Measurements from ENCODE around the gene ABI1.

ABI1 gene

DNA sequence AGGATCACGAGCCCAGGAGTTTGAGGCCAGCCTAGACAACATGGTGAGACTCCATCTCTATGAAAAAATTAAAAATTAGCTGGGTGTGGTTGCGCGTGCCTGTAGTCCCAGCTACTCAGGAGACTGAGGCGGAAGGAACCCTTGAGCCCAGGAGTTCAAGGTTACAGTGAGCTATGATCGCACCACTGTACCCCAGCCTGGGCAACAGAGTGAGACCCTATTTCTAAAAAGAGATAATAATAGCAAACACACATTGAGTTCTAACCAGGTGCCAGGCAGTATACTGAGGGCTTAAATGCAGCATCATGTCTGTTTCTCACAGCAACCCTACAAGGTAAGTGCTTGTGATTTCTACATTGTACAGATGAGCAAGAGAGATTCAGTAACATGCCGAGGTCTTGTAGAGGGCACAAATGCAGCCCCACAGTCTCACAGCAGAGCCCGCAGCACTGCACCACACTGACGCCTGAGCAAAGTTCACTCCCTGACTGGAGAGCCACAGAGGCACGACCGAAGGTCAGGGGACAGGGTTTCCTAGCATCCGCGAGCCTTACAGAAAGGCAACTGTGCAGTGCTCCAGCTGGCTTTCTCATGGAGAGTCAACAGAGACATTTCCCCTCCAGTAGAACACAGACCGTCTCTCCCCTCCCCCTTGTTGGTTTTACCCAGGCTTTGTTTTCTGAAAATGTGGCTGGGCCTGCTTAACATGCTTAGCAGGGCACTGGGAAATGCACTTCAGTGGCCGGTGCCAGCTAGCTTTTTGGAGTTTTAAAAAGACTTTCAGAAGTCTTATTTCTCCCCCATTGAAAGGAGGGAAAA is 126.8 kb downstream of the ABI1 start:
- DNase-seq = no peak
- in situ Hi-C loops (cut with HindIII; ENCODE audit: low pct_ligation_motif_present, low pct_unique_long_range_greater_than_20kb, low sequenced_read_pairs) = no loop called here

DNA sequence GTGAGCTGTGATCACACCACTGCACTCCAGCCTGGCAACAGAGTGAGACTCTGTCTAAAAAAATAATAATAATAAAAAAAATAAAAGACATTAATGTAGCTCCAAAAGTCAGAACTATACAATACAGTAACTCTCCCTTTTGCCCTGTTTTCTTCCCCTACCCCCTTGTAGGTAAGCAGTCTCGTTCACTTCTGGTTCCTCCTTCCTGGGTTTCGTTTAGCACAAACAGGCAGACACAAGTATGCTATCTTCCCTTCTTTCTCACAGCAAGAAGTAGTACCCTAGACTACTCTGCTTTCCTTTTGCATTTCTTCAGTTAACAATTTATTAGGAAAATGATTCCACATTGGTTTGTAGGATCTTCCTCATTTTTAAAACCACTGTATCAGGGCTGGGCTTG is 130.2 kb downstream of the ABI1 start:
- no peak for DNase-seq
- in situ Hi-C loops (cut with HindIII; ENCODE audit: low pct_ligation_motif_present, low pct_unique_long_range_greater_than_20kb, low sequenced_read_pairs) = no loop called here

DNA sequence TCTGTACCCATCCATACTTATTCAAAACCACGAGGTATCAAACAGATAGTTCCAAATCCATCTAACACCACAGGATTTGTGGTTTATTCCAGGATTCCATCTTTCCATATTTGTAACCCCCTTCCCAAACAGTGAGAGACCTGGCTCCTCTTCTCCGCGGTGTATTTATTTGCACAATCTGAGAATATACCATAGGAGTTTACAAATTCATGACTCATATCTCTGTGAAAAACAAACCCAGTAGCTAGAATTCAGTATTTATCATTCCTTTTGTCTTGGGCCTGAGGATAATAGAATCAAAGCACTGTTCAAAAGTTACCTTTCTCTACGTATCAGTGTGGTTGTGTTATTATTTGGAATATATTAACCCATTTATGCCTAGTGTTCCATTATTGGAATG is 131.4 kb downstream of the ABI1 start:
- in situ Hi-C loops (cut with HindIII; ENCODE audit: low pct_ligation_motif_present, low pct_unique_long_range_greater_than_20kb, low sequenced_read_pairs) = no loop called here
- no peak for DNase-seq

DNA sequence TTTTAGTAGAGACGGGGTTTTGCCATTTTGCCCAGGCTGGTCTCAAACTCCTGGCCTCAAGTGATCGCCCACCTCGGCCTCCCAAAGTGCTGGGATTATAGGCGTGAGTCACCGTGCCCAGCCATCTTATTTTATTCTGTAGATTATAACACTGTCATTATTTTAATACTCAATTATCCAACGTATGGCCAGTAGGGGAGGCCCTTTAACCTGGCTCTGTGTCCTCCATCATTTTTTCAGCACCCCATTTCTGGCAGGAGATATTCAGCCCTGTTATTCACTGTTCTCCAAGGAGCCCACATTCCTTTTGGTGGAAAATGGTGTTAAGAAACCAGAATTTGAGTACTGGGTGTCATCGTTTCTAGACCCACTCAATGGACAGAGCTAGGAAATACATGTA is 131.8 kb downstream of the ABI1 start:
- in situ Hi-C loops (cut with HindIII; ENCODE audit: low pct_ligation_motif_present, low pct_unique_long_range_greater_than_20kb, low sequenced_read_pairs) = no loop called here
- no peak for DNase-seq

DNA sequence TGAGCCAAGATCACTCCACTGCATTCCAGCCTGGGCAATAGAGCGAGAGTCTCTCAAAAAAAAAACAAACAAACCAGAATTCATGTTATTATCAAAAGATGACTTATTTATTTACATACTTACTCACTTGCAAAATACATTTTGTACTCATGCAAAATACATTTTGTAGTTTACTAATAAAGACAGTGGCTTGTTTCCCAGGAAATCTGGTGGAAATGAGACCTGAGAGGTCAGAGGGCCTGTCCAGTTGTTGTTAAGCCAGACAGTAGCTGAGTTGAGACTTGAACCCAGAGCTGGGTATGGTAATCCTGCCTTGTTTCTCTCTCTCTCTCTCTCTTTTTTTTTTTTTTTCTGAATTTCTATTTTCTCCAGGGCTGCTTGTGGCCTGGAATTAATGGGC is 133.8 kb downstream of the ABI1 start:
- no peak for DNase-seq
- in situ Hi-C loops (cut with HindIII; ENCODE audit: low pct_ligation_motif_present, low pct_unique_long_range_greater_than_20kb, low sequenced_read_pairs) = no loop called here

DNA sequence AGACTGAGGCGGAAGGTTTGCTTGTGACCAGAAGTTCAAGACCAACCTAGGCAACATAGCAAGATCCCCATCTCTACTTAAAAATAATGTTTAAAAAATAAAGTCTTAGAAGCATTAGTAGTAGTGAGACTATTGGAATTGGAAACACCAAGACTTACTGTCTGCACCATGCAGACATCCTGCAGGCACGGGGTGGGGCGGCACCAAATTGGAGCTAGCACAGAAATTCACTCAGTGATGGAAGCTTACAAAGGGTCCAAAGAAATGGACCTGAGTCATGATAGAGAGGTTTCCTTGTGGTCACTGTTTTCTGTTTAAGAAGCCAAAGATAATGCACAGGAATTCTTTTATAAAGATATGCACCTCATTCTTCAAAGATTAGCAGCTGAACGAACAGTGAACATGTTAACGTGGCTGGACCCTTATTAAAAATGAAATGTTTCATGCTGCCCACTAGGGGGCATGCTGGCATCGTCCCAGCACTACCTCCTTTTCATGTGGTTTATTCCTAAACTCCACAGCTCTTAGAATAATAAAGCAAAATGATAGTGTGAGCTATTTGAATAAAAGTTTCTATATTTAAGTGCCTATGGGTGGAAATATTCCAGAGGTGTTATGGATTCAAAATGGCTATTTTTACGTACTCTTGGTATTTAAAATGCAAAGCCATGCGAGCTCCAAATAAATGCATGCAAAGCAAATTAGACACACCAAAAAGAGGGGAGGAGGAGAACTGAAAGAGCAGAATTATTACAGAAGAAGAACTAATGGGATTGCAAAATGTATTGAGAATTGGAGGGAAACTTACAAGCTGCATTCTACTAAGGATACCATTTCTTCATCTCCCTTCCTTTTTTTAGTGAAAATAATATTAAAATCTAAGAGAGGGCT is 134.7 kb downstream of the ABI1 start:
- DNase-seq = peak; percentile 49
- in situ Hi-C loops (cut with HindIII; ENCODE audit: low pct_ligation_motif_present, low pct_unique_long_range_greater_than_20kb, low sequenced_read_pairs) = no loop called here

DNA sequence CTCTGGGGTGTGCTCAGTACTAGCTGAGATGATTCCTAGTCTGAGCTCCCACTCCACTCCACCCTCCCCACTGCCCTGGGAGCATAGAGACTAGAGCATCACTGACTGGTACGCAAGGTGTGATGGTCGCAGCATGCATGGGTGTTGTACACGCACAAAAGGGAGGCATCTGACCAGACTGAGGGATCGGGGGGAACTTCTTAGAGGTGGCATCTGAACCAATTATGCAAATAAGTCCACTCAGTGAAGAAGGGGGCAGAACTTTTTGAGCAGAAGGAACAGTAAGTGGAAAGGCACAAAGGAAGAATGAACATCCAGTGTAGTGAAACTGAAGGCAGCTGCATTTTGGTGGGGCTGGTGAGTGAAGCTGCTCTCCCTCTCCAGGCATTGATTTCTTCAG is 137.7 kb downstream of the ABI1 start:
- in situ Hi-C loops (cut with HindIII; ENCODE audit: low pct_ligation_motif_present, low pct_unique_long_range_greater_than_20kb, low sequenced_read_pairs) = no loop called here
- no peak for DNase-seq

DNA sequence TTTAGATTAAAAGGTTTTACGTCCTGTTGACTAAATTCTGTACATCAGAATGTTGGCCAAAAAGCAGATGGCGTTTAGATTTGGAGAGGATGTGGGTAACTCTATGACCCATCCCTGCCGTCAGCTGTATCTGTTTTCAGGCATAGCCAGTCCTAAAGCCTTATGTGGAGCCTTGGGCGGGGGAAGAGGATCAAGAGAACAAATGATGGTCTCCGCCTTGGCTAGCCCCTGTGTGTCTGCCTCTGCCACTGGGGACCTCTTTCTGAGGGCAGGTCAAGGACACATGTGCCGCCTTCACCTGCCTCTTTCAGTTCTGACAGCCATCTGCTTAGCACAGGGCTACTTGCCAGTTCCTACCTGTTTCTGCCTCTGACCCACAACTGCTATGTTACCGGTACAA is 139.2 kb downstream of the ABI1 start:
- in situ Hi-C loops (cut with HindIII; ENCODE audit: low pct_ligation_motif_present, low pct_unique_long_range_greater_than_20kb, low sequenced_read_pairs) = no loop called here
- DNase-seq = no peak

DNA sequence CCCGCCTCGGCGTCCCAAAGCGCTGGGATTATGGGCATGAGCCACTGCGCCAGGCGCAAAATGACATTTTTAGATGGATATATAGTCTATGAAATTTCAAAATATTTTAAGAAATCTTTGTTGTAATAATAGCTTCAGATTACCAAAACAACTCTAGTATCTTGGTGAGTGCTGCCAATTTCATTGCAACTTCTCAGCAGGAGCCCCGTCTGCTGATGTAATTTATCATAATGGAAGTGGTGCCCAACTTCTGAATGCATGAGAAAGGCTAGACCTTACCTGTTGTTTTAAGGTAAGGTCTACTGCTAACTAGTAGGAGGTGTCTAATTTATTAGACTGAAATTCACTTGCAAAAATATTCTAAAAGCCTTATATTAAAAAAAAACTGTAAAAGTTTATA is 143.3 kb downstream of the ABI1 start:
- DNase-seq = no peak
- in situ Hi-C loops (cut with HindIII; ENCODE audit: low pct_ligation_motif_present, low pct_unique_long_range_greater_than_20kb, low sequenced_read_pairs) = no loop called here

DNA sequence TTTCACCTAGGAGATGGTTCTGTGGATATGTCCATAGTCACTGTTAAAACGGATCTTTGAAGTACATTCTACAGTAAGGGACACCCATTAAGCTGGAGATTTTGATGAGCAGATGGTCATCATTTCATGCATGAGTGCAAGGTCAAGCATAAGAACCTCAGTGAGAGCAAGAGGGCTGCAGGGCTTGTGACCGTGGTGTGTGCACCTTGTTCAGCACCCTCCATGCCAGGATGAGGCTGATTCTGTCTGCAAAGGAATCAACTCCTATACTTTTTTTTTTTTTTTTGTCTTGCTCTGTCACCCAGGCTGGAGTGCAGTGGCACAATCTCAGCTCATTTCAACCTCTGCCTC is 145.6 kb downstream of the ABI1 start:
- no peak for DNase-seq
- in situ Hi-C loops (cut with HindIII; ENCODE audit: low pct_ligation_motif_present, low pct_unique_long_range_greater_than_20kb, low sequenced_read_pairs) = no loop called here

DNA sequence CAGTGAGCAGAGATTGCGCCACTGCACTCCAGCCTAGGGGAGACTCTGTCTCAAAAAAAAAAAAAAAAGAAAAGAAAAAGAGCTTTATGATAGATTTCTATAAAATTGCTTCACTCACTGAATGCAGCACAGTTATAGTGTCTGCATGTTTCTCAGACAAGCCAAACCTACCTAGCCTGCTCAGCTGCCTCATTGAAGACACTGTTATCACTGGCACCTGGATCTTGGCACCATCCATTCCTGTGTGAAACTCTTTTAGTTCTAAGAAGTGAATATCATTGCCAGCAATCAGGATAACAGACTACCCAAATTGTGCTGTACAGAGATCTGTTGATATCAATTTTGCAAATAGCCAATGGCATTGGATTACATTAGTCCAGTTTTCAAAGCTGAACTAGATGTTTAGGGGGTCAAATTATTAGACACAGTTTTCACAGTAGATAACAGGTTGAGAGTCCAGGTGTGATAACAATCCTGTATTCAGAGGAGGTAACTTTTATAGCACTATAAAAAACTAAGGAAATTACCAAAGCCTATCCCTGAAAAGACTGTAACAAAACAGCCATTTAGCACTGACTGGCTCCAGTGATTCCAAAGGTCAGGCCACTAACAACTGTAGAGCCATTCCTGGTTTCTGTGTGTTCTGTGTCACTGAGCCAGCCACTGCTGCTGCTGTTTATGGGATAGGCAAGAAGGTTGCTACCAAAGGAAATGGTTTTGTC is 146.2 kb downstream of the ABI1 start:
- no peak for DNase-seq
- in situ Hi-C loops (cut with HindIII; ENCODE audit: low pct_ligation_motif_present, low pct_unique_long_range_greater_than_20kb, low sequenced_read_pairs) = no loop called here

DNA sequence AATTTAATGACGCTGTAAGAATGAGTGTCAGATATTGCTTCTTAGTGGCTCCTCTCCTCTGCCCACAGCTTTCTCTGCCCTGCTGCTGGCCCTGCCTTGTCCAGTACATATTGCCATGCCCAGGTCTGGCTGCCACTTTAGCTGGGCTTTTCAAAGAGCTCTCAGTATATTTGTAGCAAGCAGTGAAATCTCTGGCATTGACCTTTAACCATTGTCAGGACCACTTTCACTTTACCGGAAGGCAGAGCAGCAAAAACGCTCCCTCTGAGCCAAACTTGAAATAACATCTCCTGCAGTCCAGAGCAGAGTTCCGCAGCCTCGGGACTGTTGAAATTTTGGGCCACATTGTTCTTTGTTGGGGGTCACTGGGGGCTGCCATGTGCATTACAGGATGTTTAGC is 149.4 kb downstream of the ABI1 start:
- in situ Hi-C loops (cut with HindIII; ENCODE audit: low pct_ligation_motif_present, low pct_unique_long_range_greater_than_20kb, low sequenced_read_pairs) = no loop called here

DNA sequence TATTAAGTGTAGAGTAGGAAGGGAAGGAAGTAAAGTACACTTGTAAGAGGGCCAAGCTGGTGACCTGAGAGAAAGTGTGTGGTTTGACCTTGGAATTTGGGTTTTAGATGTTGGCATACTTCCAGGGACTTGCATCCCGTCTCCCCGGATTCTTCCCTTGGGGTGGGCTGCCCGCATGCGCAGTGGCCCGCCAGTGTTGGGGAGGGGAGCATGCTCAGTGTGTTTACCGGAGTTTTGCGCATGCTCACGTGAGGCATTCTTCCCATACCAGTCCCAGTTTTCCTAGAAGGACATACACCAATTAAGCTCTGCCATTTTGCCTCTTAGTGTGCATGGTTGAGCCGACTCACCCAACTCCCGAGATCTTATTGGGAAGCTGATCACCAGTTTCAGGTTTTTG is 153.8 kb downstream of the ABI1 start:
- no peak for DNase-seq
- in situ Hi-C loops (cut with HindIII; ENCODE audit: low pct_ligation_motif_present, low pct_unique_long_range_greater_than_20kb, low sequenced_read_pairs) = no loop called here

More for the DNA sequence above, 149.4 kb downstream of the ABI1 start:
- DNase-seq = no peak

DNA sequence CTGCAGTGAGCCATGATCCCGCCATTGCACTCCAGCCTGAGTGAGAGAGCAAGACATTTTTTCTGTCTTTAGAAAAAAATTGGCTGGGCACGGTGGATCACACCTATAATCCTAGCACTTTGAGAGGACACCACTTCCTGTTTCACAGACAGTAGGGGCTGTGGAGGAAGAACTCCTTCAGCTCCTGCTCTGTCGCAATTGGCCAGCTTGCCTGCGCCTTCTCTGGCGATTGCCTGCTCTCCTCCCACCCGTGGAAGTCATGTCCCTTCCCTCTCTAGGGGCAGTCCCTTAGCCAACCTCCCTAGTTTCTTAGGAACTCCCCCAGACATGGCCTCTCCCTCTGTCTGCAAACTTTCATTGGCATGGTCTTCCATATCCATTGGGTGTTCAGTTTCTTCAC is 154.6 kb downstream of the ABI1 start:
- DNase-seq = no peak
- in situ Hi-C loops (cut with HindIII; ENCODE audit: low pct_ligation_motif_present, low pct_unique_long_range_greater_than_20kb, low sequenced_read_pairs) = no loop called here

DNA sequence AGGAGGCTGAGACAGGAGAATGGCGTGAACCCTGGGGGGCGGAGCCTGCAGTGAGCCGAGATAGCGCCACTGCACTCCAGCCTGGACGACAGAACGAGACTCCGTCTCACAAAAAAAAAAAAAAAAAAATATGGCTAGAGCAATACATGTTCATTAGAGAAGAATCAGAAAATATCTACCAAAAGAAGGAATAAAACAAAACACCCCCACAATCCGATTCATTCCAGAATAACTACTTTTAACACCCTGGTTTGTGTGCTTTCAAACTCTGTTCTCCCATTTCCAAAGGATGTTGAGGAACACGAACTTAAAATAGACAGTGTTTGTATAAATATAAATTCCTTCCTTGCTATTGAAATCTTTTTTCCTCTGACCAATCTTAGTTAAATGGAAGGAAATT is 156.8 kb downstream of the ABI1 start:
- DNase-seq = no peak
- in situ Hi-C loops (cut with HindIII; ENCODE audit: low pct_ligation_motif_present, low pct_unique_long_range_greater_than_20kb, low sequenced_read_pairs) = no loop called here

DNA sequence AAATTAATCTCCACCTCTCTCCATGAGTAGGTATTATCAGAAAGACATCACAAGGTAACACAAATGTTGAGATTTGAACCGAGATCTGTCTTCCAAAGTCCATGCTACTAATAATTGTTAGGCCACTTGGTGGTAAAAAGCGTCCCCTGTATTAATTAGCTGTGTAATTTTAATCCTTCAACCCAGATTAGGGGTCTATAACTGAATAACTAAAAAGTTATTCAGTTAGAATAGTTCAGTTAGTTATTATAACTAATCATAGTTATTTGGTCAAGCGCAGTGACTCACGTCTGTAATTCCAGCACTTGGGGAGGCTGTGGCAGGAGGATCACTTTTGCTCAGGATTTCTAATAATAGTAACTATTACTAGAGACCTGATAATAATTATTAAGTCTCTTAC is 157.7 kb downstream of the ABI1 start:
- DNase-seq = no peak
- in situ Hi-C loops (cut with HindIII; ENCODE audit: low pct_ligation_motif_present, low pct_unique_long_range_greater_than_20kb, low sequenced_read_pairs) = no loop called here

DNA sequence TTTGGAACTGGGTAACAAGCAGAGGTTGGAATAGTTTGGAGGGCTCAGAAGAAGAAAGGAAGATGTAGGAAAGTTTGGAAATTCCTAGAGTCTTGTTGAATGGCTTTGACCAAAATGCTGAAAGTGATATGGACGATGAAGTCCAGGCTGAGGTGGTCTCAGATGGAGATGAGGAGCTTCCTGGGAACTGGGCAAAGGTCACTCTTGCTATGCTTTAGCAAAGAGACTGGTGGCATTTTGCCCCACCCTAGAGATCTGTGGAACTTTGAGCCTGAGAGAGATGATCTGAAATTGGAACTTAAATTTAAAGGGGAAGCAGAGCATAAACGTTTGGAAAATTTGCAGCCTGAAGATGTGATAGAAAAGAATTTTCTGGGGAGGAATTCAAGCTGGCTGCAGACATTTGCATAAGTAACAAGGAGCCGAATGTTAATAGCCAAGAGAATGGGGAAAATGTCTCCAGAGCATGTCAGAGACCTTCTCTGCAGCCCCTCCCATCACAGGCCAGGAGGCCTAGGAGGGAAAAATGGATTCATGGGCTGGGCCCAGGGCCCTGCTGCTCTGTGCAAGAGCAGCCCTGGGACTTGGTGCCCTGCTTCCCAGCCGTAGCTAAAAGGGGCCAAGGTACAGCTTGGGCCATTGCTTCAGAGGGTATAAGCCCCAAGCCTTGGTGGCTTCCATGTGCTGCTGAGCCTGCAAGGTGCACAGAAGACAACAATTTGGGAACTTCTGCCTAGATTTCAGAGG is 159.7 kb downstream of the ABI1 start:
- in situ Hi-C loops (cut with HindIII; ENCODE audit: low pct_ligation_motif_present, low pct_unique_long_range_greater_than_20kb, low sequenced_read_pairs) = no loop called here
- DNase-seq = no peak

DNA sequence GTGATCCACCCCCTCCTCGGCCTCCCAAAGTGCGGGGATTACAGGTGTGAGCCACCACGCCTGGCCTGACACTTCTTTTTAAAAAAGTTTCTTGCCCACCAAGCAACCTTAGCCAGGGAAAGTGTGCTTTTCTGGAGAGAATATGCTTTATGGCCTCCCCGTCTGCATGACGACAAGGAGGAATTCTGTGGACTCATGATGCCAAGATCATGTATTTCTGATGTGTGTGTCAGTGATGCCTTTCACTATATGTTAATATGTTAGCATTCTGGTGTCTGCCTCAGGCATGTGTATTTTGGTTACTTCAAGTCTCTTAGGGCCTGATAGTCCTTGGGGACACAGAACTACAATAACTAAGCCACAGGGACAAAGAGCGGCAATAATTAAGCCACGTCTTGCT is 161.1 kb downstream of the ABI1 start:
- DNase-seq = no peak
- in situ Hi-C loops (cut with HindIII; ENCODE audit: low pct_ligation_motif_present, low pct_unique_long_range_greater_than_20kb, low sequenced_read_pairs) = no loop called here

DNA sequence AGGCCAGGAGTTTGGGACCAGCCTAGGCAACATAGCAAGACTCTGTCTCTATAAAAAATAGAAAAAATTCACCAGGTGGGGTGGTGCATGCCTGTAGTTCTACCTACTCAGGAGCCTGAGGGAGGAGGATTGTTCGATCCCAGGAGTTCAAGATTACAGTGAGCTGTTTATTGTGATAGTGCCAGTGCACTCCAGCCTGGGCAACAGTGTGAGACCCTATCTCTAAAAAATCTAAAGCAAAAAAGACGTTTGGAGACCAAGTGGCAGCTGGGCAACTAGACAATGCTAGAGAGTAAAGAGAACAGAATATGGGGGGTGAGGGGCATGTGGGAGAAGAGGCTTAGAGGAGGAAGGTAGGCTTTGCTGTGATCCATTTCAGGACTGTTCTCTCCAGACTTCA is 161.8 kb downstream of the ABI1 start:
- in situ Hi-C loops (cut with HindIII; ENCODE audit: low pct_ligation_motif_present, low pct_unique_long_range_greater_than_20kb, low sequenced_read_pairs) = no loop called here

More for the DNA sequence above, 161.8 kb downstream of the ABI1 start:
- DNase-seq = no peak
